ENCODE measurements around the gene ARHGAP24. TPM values are rescaled to one million over a fixed set of nuclear protein-coding genes. Genes with fewer than 3 reads are reported as not detected.

Gene ARHGAP24
- total RNA-seq, 2 experiments from 2014 or later: 0.30 to 0.53 TPM

DNA sequence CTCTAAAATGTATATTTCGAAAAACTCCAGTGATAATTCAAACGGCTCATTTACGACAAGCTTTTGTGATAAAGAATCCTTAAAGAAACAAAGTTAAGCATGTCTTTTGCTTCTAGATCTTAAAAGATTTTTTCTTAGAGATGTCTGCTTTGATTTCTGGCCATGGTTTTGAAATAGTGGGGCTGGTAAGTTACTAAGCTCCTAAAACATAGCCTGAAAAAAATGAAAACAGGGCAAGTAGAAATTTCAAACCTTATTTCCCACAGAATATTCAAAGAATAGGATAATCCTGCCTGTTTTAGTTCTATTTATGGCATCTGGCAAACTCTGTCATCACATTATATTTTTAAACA, 318.3 kb downstream of the ARHGAP24 start:
- Histone ChIP-seq H3K36me3 (ENCODE audit: insufficient read depth, low read length) (no peaks in the 10 kb centered on the region), H3K9me3 (ENCODE audit: control insufficient read depth in 1 of 2, insufficient read depth in 1 of 2, low read length in 2 of 2) (peaks cover 0 to 8% of the 10 kb centered on the region in 2 experiments), H3K4me3 (ENCODE audit: low read length) (no peak overlapping the region), H3K4me1 (ENCODE audit: insufficient read depth, low read length) (no peaks in the 10 kb centered on the region), H3K27ac (ENCODE audit: low read depth in 1 of 2, low read length in 2 of 2) (no peak overlapping the region), H3K27me3 (ENCODE audit: control insufficient read depth in 1 of 2, insufficient read depth in 2 of 2, low read length in 2 of 2) (no peaks in the 10 kb centered on the region)
- Mint-ChIP-seq H3K36me3 (ENCODE audit: low read depth) (no peaks in the 10 kb centered on the region), H3K4me1 (ENCODE audit: low read depth) (no peaks in the 10 kb centered on the region), H3K9me3 (no peaks in the 10 kb centered on the region), H3K27ac (no peak overlapping the region), H3K4me3 (no peak overlapping the region), H3K27me3 (no peaks in the 10 kb centered on the region)
- DNase-seq (no peak), ATAC-seq (ENCODE audit: poor library complexity) (no peak)
- intact Hi-C loops (cut with DNase I, micrococcal nuclease): no loop called here
- ChIA-PET POLR2A (no interaction called here), CTCF (no interaction called here)
- TF ChIP-seq CTCF (IDR thresholded peaks at IDR 0.05): no peak

DNA sequence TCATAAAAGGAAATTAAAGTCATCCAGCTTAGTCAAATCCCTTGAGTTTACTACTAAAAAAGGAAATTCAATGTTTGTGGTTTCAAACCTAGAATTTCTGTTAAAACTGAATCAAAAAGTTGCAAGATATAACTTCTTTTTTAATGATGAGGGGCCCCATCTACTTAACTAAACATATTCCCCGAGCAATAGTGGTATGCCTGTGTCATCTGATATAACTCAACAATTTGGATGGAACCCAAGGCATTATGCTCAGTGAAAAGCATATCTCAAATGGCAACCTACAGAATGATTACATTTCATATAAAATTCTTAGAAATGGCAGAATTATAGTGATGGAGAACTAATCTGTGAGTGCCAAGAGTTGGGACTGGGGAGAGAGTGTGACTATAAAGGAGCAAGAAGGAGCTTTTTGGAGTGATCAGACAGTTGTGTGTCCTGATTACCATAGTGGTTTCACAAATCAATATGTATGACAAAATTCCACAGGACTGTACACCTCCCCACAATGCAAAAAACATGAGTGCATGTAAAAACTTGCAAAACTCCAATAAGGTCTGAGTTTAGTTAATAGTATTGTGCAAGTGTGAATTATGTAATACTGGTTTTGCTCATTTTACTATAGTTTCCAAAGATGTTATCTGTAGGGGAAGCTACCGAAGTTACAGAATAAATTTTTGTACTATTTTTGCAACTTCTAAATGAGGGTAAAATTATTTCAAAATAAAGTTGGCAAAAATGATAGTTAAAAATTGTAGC, 323.2 kb downstream of the ARHGAP24 start:
- POLR2A ChIA-PET: no interaction called here
- Histone ChIP-seq H3K4me3 (ENCODE audit: low read length) (no peak overlapping the region), H3K4me1 (ENCODE audit: insufficient read depth, low read length) (no peaks in the 10 kb centered on the region), H3K9me3 (ENCODE audit: control insufficient read depth in 1 of 2, insufficient read depth in 1 of 2, low read length in 2 of 2) (peaks cover 0 to 8% of the 10 kb centered on the region in 2 experiments), H3K36me3 (ENCODE audit: insufficient read depth, low read length) (no peaks in the 10 kb centered on the region), H3K27ac (ENCODE audit: low read depth in 1 of 2, low read length in 2 of 2) (no peak overlapping the region), H3K27me3 (ENCODE audit: control insufficient read depth in 1 of 2, insufficient read depth in 2 of 2, low read length in 2 of 2) (no peaks in the 10 kb centered on the region)
- intact Hi-C loops (cut with DNase I, micrococcal nuclease): no loop called here
- CTCF ChIA-PET: no interaction called here
- no peak overlapping the region for H3K4me3 Mint-ChIP-seq
- no peaks in the 10 kb centered on the region for H3K4me1 Mint-ChIP-seq (ENCODE audit: low read depth)
- DNase-seq (no peak), ATAC-seq (ENCODE audit: poor library complexity) (no peak)
- TF ChIP-seq CTCF (IDR thresholded peaks at IDR 0.05): no peak
- H3K9me3 Mint-ChIP-seq: no peaks in the 10 kb centered on the region
- no peaks in the 10 kb centered on the region for H3K27me3 Mint-ChIP-seq
- H3K27ac Mint-ChIP-seq: no peak overlapping the region
- H3K36me3 Mint-ChIP-seq (ENCODE audit: low read depth): no peaks in the 10 kb centered on the region

- Mint-ChIP-seq H3K9me3 (no peaks in the 10 kb centered on the region), H3K27ac (no peak overlapping the region), H3K4me1 (ENCODE audit: low read depth) (no peaks in the 10 kb centered on the region), H3K4me3 (no peak overlapping the region), H3K27me3 (no peaks in the 10 kb centered on the region), H3K36me3 (ENCODE audit: low read depth) (no peaks in the 10 kb centered on the region)
- ChIA-PET CTCF (no interaction called here), POLR2A (no interaction called here)
- no peak overlapping the region for H3K4me3 ChIP-seq (ENCODE audit: low read length)
- no peak overlapping the region for H3K27ac ChIP-seq (ENCODE audit: low read depth in 1 of 2, low read length in 2 of 2)
- ATAC-seq (ENCODE audit: poor library complexity) (no peak), DNase-seq (no peak)
- no peaks in the 10 kb centered on the region for H3K9me3 ChIP-seq (ENCODE audit: control insufficient read depth in 1 of 2, insufficient read depth in 1 of 2, low read length in 2 of 2)
- H3K36me3 ChIP-seq (ENCODE audit: insufficient read depth, low read length): no peaks in the 10 kb centered on the region
- no peaks in the 10 kb centered on the region for H3K27me3 ChIP-seq (ENCODE audit: control insufficient read depth in 1 of 2, insufficient read depth in 2 of 2, low read length in 2 of 2)
- no peaks in the 10 kb centered on the region for H3K4me1 ChIP-seq (ENCODE audit: insufficient read depth, low read length)
- intact Hi-C loops (cut with DNase I, micrococcal nuclease): no loop called here
- TF ChIP-seq CTCF (IDR thresholded peaks at IDR 0.05): no peak
Observed at GRCh38 chr4:85803856-85804255, 328.9 kb downstream of the ARHGAP24 start.

All from CD4-positive, alpha-beta T cell (primary cell).